Measurements from ENCODE around the gene KCNH2.
"Not testable (repeated sequence)": the region's sequence is repeated elsewhere in the genome, so short reads cannot be mapped to it uniquely, and the experiment has no call there.

Gene KCNH2

DNA sequence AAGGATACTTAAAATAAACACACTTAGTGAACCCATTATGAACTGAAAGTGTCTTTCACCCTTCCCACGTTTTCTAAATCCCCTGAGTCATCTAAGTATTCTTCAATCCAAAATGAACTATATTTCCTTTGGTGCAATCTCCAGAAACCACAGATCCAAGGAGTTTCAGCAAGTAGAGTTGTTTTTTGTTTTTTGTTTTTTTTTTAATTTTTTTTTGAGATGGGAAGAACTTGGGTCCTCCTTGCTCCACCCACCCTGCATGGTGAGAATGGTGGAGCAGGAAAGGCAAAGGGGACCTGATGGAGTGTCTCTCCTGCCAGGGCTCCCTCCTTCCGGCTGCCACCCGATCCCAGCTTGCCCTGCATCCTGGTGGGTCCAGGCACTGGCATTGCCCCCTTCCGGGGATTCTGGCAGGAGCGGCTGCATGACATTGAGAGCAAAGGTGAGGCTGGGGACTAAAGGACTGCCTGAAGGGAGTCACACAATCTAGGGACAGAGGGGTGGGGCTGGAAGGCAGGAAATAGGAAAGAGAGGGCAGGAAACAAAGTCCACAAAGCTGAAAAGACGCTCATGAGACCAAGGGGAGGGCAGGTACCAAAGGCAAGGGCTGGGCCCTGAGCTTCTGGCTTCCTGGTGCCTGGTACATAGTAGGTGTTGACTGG, 34.0 kb upstream of the KCNH2 start:
- DNase-seq, result no peak

DNA sequence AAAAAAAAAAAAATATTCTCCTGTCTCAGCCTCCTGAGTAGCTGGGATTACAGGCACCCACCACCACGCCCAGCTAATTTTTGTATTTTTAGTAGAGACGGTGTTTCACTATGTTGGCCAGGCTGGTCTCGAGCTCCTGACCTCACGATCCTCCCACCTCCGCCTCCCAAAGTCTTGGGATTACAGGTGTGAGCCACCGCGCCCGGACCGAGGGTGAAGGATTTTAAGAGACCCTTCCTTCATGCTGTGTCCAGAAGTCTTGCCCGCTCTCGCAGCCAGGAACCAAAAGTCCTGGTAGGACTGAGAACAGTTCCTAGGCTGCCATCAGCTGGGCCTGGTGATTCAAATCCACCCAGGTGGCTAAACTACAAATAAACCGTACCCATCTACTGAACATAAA, 33.5 kb upstream of the KCNH2 start:
- DNase-seq, result not testable (repeated sequence)

- no peak for DNase-seq
These were observed 32.9 kb upstream of the KCNH2 start for GRCh38 chr7:151011097-151011409.

DNA sequence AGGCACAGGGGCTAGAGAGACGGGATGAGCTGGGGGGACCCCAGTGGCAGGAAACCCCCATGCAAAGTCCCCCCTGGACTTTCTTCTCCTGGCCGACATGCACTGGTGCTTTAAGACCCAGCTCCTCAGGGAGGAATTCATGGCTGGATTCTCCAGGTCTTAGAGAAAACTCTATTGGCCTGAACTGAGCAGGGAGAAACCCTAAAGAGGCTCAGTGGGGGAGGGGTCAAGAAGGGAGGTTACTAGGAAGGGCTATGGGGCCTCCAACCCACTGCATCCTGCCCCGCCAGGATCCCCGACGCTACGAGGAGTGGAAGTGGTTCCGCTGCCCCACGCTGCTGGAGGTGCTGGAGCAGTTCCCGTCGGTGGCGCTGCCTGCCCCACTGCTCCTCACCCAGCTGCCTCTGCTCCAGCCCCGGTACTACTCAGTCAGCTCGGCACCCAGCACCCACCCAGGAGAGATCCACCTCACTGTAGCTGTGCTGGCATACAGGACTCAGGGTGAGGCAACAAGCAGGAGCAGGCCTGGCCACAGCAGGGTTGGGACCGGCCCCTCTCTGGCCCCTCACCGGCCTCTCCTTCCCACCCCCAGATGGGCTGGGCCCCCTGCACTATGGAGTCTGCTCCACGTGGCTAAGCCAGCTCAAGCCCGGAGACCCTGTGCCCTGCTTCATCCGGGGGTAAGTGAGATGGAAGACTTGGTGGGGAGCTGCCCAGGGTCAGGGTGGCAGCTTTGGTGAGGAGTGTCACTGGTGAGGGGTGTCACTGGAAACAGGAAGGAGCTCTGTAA, 32.4 kb upstream of the KCNH2 start:
- DNase-seq, result no peak

DNA sequence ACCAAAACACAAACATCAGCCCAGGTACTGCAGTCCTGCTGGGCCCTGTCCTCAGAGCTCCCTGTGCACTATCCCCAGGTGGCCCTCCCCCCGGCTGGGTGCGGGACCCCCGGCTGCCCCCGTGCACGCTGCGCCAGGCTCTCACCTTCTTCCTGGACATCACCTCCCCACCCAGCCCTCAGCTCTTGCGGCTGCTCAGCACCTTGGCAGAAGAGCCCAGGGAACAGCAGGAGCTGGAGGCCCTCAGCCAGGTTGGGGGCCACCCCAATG, 31.9 kb upstream of the KCNH2 start:
- DNase-seq, result no peak

DNA sequence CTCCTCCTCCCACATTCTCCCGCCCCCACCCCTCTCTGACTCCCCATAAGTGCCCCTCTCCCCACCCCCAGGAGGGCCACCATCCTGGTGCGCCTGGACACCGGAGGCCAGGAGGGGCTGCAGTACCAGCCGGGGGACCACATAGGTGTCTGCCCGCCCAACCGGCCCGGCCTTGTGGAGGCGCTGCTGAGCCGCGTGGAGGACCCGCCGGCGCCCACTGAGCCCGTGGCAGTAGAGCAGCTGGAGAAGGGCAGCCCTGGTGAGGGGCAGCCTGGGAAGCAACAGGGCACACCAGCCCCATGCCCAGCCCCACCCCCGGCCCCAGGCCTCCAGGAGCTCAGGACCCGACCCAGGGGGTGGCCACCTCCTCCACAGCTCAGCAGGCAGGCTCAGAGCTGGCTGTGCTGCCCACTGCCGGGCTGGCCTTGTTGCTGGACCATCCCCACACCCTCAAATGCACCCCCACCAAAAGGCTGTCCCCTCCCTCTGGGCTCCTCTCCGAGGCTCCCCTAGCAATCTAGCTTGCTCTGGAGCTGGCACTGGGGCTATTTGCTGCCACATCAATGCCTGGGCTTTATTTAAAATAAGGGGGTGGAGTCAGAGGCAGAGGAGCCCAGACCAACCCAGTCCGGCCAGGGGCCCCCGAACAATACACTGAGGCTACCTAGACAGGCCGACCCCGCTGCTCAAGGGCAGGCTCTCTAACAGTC, 31.4 kb upstream of the KCNH2 start:
- no peak for DNase-seq

- DNase-seq, result peak; percentile 63
These were observed 30.6 kb upstream of the KCNH2 start for GRCh38 chr7:151008511-151009323.

DNA sequence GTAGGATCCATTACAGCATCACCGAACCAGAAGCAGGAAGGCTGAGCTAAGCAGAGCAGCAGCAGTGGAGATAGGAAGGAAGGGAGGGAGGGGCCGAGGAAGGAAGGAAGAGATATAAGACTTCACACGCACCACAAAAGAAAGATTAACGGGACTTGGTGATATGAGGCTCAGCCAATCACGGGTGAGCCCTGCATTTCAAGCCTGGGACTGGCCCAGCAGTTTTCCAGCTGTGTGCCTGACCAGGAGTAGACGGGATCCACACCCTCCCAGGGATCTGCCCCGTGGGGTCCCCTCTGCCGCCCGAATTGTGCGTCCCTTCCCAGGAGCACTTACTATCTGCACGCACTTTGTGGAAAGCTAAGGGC, 30.0 kb upstream of the KCNH2 start:
- no peak for DNase-seq

DNA sequence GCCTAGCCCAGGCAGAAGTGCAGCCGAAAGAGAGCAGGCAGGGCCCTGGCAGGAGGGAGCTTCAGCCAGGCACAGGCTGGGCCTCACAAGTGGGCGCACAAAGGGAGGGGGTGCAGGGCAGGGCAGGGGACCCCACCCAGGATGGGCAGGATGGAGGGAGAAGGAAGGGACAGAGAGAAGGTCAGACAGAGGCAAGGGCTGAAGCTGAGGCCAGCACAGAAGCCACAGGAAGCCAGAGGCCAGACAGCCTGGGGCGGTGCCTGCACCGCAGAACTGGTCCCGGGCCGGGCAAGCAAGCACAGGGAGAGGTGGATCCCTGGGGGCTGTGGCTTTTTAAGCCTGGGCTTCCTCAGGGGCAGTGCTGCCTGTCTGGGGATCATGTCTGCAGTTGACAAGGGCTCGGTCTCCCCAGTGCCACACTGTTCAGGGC, 29.4 kb upstream of the KCNH2 start:
- no peak for DNase-seq

- no peak for DNase-seq
These were observed 28.6 kb upstream of the KCNH2 start for GRCh38 chr7:151006590-151007300.

GRCh38 chr7:151005566-151005965, 27.4 kb upstream of the KCNH2 start:
- DNase-seq, result no peak

DNA sequence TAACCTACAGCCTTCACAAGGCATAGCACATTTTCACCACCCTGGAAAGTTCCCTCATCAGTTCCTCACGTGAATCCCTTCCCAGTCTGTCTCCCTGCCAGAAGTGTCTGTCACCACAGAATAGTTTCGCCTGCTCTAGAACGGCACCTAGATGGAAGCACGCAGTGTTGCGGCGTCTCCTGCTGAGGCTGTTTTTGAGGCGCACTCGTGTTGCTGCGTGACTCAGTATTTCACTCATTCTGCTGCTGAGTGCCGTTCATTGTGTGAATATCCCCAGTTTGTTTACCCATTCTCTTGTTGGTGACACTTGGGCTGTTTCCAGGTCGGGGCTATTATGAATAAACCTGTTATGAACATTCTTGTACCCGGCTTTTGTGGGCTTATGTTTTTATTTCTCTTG, 25.5 kb upstream of the KCNH2 start:
- no peak for DNase-seq

DNA sequence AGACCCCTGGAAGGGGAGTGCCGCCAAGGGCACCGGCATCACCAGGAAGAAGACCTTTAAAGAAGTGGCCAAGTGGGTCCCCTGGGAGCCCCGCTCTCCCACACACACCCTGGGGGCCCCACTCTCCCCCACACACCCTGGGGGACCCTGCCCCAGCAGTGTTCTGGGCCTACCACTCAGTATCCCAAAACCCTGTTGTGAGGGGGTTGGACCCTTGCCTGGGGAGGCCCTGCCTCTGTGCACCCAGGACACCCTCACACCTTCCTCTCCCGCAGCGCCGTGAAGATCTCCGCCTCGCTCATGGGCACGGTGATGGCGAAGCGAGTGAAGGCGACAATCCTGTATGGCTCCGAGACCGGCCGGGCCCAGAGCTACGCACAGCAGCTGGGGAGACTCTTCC, 23.4 kb upstream of the KCNH2 start:
- DNase-seq, result no peak

DNA sequence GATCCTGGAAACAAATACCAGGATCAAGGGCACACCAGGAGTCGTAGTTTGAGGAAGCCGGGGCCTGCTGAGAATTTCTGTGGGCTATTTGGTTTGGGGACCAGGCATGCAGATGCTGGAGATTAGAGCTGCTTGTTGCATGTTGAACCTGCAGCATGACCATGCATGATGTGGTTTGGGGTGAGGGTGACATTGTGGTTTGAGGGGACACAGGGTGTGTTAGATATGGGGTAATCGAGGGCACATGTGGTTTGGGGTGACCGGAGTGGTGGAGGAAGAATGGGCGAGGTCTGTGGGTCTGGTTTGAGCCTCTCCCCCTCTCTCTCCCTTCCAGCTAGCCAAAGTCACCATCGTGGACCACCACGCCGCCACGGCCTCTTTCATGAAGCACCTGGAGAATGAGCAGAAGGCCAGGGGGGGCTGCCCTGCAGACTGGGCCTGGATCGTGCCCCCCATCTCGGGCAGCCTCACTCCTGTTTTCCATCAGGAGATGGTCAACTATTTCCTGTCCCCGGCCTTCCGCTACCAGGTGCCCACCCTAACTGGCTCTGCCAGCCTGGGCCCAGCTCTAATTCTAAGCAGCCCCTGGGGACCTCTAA, 22.9 kb upstream of the KCNH2 start:
- DNase-seq, result no peak

GRCh38 chr7:150999497-151000230, 21.5 kb upstream of the KCNH2 start:
- DNase-seq, result no peak

DNA sequence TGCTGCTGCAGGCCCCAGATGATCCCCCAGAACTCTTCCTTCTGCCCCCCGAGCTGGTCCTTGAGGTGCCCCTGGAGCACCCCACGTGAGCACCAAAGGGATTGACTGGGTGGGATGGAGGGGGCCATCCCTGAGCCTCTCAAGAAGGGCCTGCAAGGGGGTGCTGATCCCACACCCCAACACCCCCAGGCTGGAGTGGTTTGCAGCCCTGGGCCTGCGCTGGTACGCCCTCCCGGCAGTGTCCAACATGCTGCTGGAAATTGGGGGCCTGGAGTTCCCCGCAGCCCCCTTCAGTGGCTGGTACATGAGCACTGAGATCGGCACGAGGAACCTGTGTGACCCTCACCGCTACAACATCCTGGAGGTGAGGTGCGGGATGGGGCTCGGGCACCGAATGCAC, 20.9 kb upstream of the KCNH2 start:
- no peak for DNase-seq

DNA sequence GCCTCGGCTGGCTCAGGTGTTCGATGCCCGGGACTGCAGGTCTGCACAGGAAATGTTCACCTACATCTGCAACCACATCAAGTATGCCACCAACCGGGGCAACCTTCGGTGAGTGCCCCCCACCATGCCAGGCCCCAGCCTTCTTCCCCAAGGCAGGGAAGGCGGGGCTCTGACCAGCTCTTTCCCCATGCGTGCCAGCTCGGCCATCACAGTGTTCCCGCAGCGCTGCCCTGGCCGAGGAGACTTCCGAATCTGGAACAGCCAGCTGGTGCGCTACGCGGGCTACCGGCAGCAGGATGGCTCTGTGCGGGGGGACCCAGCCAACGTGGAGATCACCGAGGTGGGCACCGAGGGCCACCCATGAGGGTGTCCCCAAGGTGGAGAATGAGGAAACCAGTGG, 20.2 kb upstream of the KCNH2 start:
- no peak for DNase-seq

GRCh38 chr7:150997817-150998216, 19.7 kb upstream of the KCNH2 start:
- no peak for DNase-seq

GRCh38 chr7:150997075-150997511, 19.0 kb upstream of the KCNH2 start:
- DNase-seq, result no peak

DNA sequence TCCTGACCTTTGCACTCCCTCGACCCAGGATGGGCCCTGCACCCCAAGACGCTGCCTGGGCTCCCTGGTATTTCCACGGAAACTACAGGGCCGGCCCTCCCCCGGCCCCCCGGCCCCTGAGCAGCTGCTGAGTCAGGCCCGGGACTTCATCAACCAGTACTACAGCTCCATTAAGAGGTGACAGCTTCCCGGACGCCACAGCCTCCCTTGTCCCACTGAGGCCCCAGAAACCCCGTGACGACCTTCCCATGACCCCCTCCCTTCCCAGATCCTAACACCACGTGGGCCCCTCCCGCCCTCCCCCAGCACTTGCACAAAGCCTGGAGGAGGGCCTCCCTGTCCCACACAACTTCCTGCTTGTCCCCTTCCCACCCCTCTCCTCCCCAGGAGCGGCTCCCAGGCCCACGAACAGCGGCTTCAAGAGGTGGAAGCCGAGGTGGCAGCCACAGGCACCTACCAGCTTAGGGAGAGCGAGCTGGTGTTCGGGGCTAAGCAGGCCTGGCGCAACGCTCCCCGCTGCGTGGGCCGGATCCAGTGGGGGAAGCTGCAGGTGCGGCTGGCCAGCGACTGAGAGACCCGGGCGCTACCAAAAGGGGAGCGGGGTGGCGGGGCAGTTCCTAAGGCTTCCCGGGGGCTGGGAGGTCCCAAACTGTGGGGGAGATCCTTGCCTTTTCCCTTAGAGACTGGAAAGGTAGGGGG, 18.4 kb upstream of the KCNH2 start:
- no peak for DNase-seq
